IPS-18c (cell line): ENCODE measurements around the gene CALD1.

Source experiments
- H3K4me3 ChIP-seq: 2 replicates; pipeline ENCODE4 v1.7.0; 2013; ENCODE audit warnings: low read depth, mild to moderate bottlenecking, low read length, moderate library complexity; ENCODE audit not compliant: insufficient read depth
- H3K9me3 ChIP-seq: one replicate; pipeline ENCODE4 v1.6.1; 2013; ENCODE audit warnings: mild to moderate bottlenecking, low read length, moderate library complexity; ENCODE audit not compliant: control insufficient read depth, insufficient read depth

Gene CALD1

GRCh38 chr7:134831862-134832261 lies 52.4 kb downstream of the CALD1 start:
- H3K9me3 ChIP-seq: no peaks in the 10 kb centered on the region
- H3K4me3 ChIP-seq: no peak overlapping the region

GRCh38 chr7:134832367-134832766 lies 52.9 kb downstream of the CALD1 start:
- Histone ChIP-seq H3K9me3 (no peaks in the 10 kb centered on the region), H3K4me3 (no peak overlapping the region)

- H3K9me3 ChIP-seq: no peaks in the 10 kb centered on the region
Observed at GRCh38 chr7:134834689-134835462, 55.4 kb downstream of the CALD1 start.

GRCh38 chr7:134835463-134835823 lies 56.0 kb downstream of the CALD1 start:
- no peaks in the 10 kb centered on the region for H3K9me3 ChIP-seq

More at GRCh38 chr7:134834689-134835462, 55.4 kb downstream of the CALD1 start:
- no peak overlapping the region for H3K4me3 ChIP-seq

GRCh38 chr7:134836447-134836846 lies 57.0 kb downstream of the CALD1 start:
- Histone ChIP-seq H3K9me3 (no peaks in the 10 kb centered on the region), H3K4me3 (no peak overlapping the region)

More at GRCh38 chr7:134835463-134835823, 56.0 kb downstream of the CALD1 start:
- no peak overlapping the region for H3K4me3 ChIP-seq

GRCh38 chr7:134839298-134839697 lies 59.9 kb downstream of the CALD1 start:
- Histone ChIP-seq H3K9me3 (no peaks in the 10 kb centered on the region), H3K4me3 (no peak overlapping the region)

GRCh38 chr7:134842062-134842461 lies 62.6 kb downstream of the CALD1 start:
- Histone ChIP-seq H3K4me3 (no peak overlapping the region), H3K9me3 (no peaks in the 10 kb centered on the region)

- H3K9me3 ChIP-seq: no peaks in the 10 kb centered on the region
- no peak overlapping the region for H3K4me3 ChIP-seq
Observed at GRCh38 chr7:134842886-134843430, 63.5 kb downstream of the CALD1 start.

- no peaks in the 10 kb centered on the region for H3K9me3 ChIP-seq
- H3K4me3 ChIP-seq: no peak overlapping the region
Observed at GRCh38 chr7:134844200-134844599, 64.8 kb downstream of the CALD1 start.

GRCh38 chr7:134845461-134845860 lies 66.0 kb downstream of the CALD1 start:
- no peaks in the 10 kb centered on the region for H3K9me3 ChIP-seq
- H3K4me3 ChIP-seq: no peak overlapping the region

- no peak overlapping the region for H3K4me3 ChIP-seq
- H3K9me3 ChIP-seq: no peaks in the 10 kb centered on the region
Observed at GRCh38 chr7:134847851-134848588, 68.6 kb downstream of the CALD1 start.

- Histone ChIP-seq H3K4me3 (no peak overlapping the region), H3K9me3 (no peaks in the 10 kb centered on the region)
Observed at GRCh38 chr7:134850066-134850465, 70.6 kb downstream of the CALD1 start.

GRCh38 chr7:134851141-134851540 lies 71.7 kb downstream of the CALD1 start:
- H3K4me3 ChIP-seq: no peak overlapping the region

GRCh38 chr7:134852625-134853024 lies 73.2 kb downstream of the CALD1 start:
- Histone ChIP-seq H3K4me3 (no peak overlapping the region), H3K9me3 (no peaks in the 10 kb centered on the region)

More at GRCh38 chr7:134851141-134851540, 71.7 kb downstream of the CALD1 start:
- H3K9me3 ChIP-seq: no peaks in the 10 kb centered on the region

GRCh38 chr7:134854816-134855215 lies 75.4 kb downstream of the CALD1 start:
- Histone ChIP-seq H3K9me3 (no peaks in the 10 kb centered on the region), H3K4me3 (no peak overlapping the region)

- Histone ChIP-seq H3K9me3 (no peaks in the 10 kb centered on the region), H3K4me3 (no peak overlapping the region)
Observed at GRCh38 chr7:134855442-134855841, 76.0 kb downstream of the CALD1 start.

- Histone ChIP-seq H3K9me3 (no peaks in the 10 kb centered on the region), H3K4me3 (no peak overlapping the region)
Observed at GRCh38 chr7:134856091-134856490, 76.7 kb downstream of the CALD1 start.

GRCh38 chr7:134856691-134857090 lies 77.3 kb downstream of the CALD1 start:
- Histone ChIP-seq H3K4me3 (no peak overlapping the region), H3K9me3 (no peaks in the 10 kb centered on the region)
